Neural cell (in vitro differentiated cells): ENCODE results near the gene RAPGEF5.

ENCODE experiments used
- CTCF ChIP-seq: fragments of 450-650 bp; IDR thresholded peaks from 2 replicates; pipeline ENCODE4 v1.5.1; 2014; ENCODE audit warnings: antibody characterized with exemption, mild to moderate bottlenecking, moderate library complexity; ENCODE audit not compliant: poor library complexity, severe bottlenecking
- EZH2 ChIP-seq: fragments of 200-600, 300-800 bp; shearing (Covaris generic), sonication (generic); IDR thresholded peaks from 2 replicates; pipeline ENCODE4 v1.6.1; 2014; ENCODE audit warnings: antibody characterized with exemption, low read length, borderline replicate concordance, mild to moderate bottlenecking; ENCODE audit not compliant: insufficient read depth, poor library complexity, severe bottlenecking
- POLR2AphosphoS5 ChIP-seq: IDR thresholded peaks from 2 replicates; pipeline ENCODE4 v1.6.1; 2012
- RAD21 ChIP-seq: fragments of 450-650 bp; conservative IDR thresholded peaks from 2 replicates; pipeline ENCODE4 v1.6.1; 2014; ENCODE audit warnings: antibody characterized with exemption, mild to moderate bottlenecking, moderate library complexity

GRCh38 chr7:22176791-22177412 is 180.1 kb downstream of the RAPGEF5 start:
- TF ChIP-seq CTCF (no peak), POLR2AphosphoS5 (no peak), RAD21 (no peak), EZH2 (no peak)
